ENCODE results near the gene CEP128. TPM values are rescaled to one million over a fixed set of nuclear protein-coding genes. Genes with fewer than 3 reads are reported as not detected.

The CEP128 gene
- total RNA-seq, 1 experiment from 2014 or later, result 16.4 TPM

- intact Hi-C loops (cut with micrococcal nuclease), result loop anchor here (10.0 kb wide), 1 partner anchor 1911 kb away; no protein-coding TSS in a partner anchor
- BruUV-seq (replicated peaks), result no TSS peak
- Histone ChIP-seq H3K9me2 (ENCODE audit: insufficient read depth) (no peaks in the 10 kb centered on the region), H3K4me2 (ENCODE audit: low read length) (no peak overlapping the region), H2AFZ (ENCODE audit: low read depth, low read length, poor library complexity, severe bottlenecking) (no peak overlapping the region), H3K79me2 (ENCODE audit: insufficient read depth, low read length) (no peaks in the 10 kb centered on the region), H4K20me1 (ENCODE audit: insufficient read depth) (no peaks in the 10 kb centered on the region), H3K36me3 (ENCODE audit: control insufficient read depth in 1 of 2, insufficient read depth in 2 of 2, low read length in 2 of 2) (no peaks in the 10 kb centered on the region), H3K4me3 (replicated peaks in 1 of 2; ENCODE audit: low read depth in 1 of 2, low read length in 2 of 2) (no peak overlapping the region), H3K9ac (ENCODE audit: low read length) (no peak overlapping the region), H3K27me3 (ENCODE audit: insufficient read depth, low read length) (no peaks in the 10 kb centered on the region), H3K27ac (ENCODE audit: low read depth, low read length) (no peak overlapping the region), H3K4me1 (ENCODE audit: control insufficient read depth in 1 of 2, insufficient read depth in 2 of 2, low read length in 2 of 2) (no peaks in the 10 kb centered on the region), H3K9me3 (ENCODE audit: control insufficient read depth in 1 of 2, insufficient read depth in 1 of 2, low read depth in 1 of 2, low read length in 2 of 2) (no peaks in the 10 kb centered on the region)
- RAD21 ChIA-PET (ENCODE audit: low non-redundant PET in 1 of 2, low total read pairs in 2 of 2, uncharacterized antibody in 2 of 2, unreplicated experiment in 2 of 2), result no interaction called here
- DNase-seq (ENCODE audit: low read depth, low spot score), result no peak
- ATAC-seq, result no peak
- CTCF ChIA-PET, result no interaction called here
- no peak for TF ChIP-seq SRF (IDR thresholded peaks at IDR 0.05; ENCODE audit: low read depth)
- no peak for TF ChIP-seq EGR1 (IDR thresholded peaks at IDR 0.05; ENCODE audit: low read depth)
- no peak for TF ChIP-seq CTCF (IDR thresholded peaks at IDR 0.05 in 2 of 3, conservative IDR thresholded peaks at IDR 0.05 in 1 of 3; ENCODE audit: borderline replicate concordance in 1 of 3, insufficient read depth in 1 of 3, low read depth in 2 of 3, low read length in 2 of 3)
- TF ChIP-seq JUND (IDR thresholded peaks at IDR 0.05), result no peak
- TF ChIP-seq SIN3A (IDR thresholded peaks at IDR 0.05; ENCODE audit: low read depth), result no peak
- no peak for TF ChIP-seq YY1 (IDR thresholded peaks at IDR 0.05; ENCODE audit: extremely low read depth, insufficient replicate concordance, low read depth, low read length)
- no peak for TF ChIP-seq MAX (IDR thresholded peaks at IDR 0.05)
- no peak for TF ChIP-seq REST (IDR thresholded peaks at IDR 0.05; ENCODE audit: low read depth)
- TF ChIP-seq CBX3 (IDR thresholded peaks at IDR 0.05; ENCODE audit: low read depth), result no peak
- no peak for TF ChIP-seq ZFX (IDR thresholded peaks at IDR 0.05)
- TF ChIP-seq EZH2phosphoT487 (IDR thresholded peaks at IDR 0.05; ENCODE audit: borderline replicate concordance), result no peak
- no peak for TF ChIP-seq TCF7L2 (IDR thresholded peaks at IDR 0.05; ENCODE audit: borderline replicate concordance, extremely low read depth, insufficient read depth, insufficient read length)
- TF ChIP-seq SP1 (IDR thresholded peaks at IDR 0.05; ENCODE audit: low read depth), result no peak
- TF ChIP-seq POLR2AphosphoS5 (IDR thresholded peaks at IDR 0.05; ENCODE audit: low read depth, low read length), result no peak
- TF ChIP-seq ELF1 (IDR thresholded peaks at IDR 0.05; ENCODE audit: borderline replicate concordance, low read depth), result no peak
- no peak for TF ChIP-seq RAD21 (IDR thresholded peaks at IDR 0.05; ENCODE audit: low read depth)
- no peak for TF ChIP-seq CEBPB (IDR thresholded peaks at IDR 0.05; ENCODE audit: low read depth)
- no peak for TF ChIP-seq POLR2A (IDR thresholded peaks at IDR 0.05; ENCODE audit: borderline replicate concordance, extremely low read depth, insufficient read depth, insufficient read length)
- no peak for TF ChIP-seq ZBTB33 (IDR thresholded peaks at IDR 0.05; ENCODE audit: extremely low read depth, insufficient replicate concordance, low read length)
- TF ChIP-seq EZH2 (IDR thresholded peaks at IDR 0.05), result no peak
- POLR2A ChIA-PET, result no interaction called here
Observed at GRCh38 chr14:80845856-80846255, 95.7 kb downstream of the CEP128 start.

All from HCT116 (cell line).